Subcutaneous adipose tissue (tissue), 4 donors: ENCODE results near the gene CEACAM5. TPM values are rescaled to one million over a fixed set of nuclear protein-coding genes. Genes with fewer than 3 reads are reported as not detected.

ENCODE experiments used
- total RNA-seq, 4 donors: library from RNA; depleted of rRNA; stranded (reverse); fragments of >200 nt; gene quantifications; one replicate each; pipeline ENCODE4 v1.1.0, GENCODE V29; 2016
- TF ChIP-seq, protein P1 (sequence below): fragments of 450-650 bp; IDR thresholded peaks from one replicate; pipeline ENCODE4 v1.5.1; 2016; ENCODE audit warnings: low read depth, mild to moderate bottlenecking, control low read depth, antibody characterized with exemption, moderate library complexity

CEACAM5 gene
- total RNA-seq, 4 donors from 2014 or later: 0.17 to 1.6 TPM; not detected in 2

DNA sequence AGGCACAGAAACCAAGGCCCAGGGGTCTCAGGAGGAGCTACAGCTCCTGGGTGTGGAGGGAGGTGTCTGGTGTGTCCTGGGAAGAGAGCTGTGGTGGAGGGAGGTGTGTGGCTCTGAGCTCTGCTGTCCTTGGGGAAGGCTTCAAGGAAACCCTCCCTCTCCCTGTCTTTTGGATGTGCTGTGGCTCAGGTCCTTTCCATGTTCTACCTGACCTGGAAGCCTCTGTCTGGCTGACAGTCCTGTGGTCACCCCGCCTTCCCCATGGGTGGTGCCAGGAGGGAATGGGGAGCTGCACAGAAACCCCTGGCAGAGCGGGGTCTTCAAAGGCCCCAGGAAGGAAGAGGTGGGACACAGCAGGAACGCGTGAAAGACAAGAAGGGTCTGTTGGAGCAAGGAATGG, 19.7 kb upstream of the CEACAM5 start:
- TF ChIP-seq, protein P1, sequence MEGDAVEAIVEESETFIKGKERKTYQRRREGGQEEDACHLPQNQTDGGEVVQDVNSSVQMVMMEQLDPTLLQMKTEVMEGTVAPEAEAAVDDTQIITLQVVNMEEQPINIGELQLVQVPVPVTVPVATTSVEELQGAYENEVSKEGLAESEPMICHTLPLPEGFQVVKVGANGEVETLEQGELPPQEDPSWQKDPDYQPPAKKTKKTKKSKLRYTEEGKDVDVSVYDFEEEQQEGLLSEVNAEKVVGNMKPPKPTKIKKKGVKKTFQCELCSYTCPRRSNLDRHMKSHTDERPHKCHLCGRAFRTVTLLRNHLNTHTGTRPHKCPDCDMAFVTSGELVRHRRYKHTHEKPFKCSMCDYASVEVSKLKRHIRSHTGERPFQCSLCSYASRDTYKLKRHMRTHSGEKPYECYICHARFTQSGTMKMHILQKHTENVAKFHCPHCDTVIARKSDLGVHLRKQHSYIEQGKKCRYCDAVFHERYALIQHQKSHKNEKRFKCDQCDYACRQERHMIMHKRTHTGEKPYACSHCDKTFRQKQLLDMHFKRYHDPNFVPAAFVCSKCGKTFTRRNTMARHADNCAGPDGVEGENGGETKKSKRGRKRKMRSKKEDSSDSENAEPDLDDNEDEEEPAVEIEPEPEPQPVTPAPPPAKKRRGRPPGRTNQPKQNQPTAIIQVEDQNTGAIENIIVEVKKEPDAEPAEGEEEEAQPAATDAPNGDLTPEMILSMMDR: no peak

DNA sequence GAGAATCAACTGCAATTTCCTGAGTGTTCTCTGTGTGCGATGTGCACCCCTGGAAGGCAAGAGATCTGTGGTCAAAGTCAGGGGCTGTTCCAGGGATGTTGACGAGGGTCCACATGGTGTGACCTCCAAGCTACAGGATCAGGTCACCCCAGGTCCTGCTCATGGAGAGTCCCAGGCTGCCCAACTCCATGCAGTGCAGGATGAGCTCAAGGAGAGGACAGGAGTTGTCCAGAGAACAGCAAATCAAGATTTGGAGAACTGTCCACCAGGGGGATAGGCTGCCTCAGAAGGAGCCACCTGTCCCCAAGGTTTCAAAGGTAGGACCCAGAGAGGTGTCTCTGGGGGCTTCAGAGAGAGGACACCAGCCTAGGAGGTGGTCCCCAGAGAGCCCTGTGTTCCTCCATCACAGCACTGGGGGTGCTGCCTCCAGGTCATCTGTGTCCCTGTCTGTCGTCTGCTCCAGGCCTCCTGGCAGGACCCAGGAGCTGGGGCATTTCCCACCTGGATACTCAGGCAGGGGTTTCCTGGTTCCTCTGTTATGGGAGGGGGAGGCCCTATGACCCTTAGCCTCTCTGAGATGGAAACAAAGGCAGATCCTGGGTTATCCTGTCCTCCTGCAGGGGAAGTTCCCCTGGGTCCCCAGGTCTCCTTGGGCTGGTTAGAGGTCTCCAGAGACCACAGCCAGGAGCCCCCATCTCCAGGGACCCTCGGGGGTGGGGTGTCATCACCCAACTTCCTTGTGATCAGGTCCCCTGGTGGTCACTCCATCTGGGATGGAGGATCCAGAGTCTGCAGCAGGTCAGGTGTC, 18.2 kb upstream of the CEACAM5 start:
- TF ChIP-seq, protein P1: no peak

DNA sequence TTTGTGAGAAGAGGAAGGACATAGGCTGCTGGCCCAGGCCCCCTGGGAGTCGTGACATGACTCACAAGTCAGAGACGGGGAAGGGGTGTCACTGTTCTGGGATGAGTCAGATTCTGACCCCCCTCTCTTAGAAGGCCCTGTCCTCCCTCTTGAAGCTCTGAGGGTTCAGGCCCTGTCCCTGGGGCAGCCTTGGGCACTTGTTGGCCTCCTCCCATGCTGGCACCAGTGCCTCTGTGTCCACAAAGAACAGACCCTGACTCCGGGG, 17.7 kb upstream of the CEACAM5 start:
- TF ChIP-seq, protein P1: no peak

DNA sequence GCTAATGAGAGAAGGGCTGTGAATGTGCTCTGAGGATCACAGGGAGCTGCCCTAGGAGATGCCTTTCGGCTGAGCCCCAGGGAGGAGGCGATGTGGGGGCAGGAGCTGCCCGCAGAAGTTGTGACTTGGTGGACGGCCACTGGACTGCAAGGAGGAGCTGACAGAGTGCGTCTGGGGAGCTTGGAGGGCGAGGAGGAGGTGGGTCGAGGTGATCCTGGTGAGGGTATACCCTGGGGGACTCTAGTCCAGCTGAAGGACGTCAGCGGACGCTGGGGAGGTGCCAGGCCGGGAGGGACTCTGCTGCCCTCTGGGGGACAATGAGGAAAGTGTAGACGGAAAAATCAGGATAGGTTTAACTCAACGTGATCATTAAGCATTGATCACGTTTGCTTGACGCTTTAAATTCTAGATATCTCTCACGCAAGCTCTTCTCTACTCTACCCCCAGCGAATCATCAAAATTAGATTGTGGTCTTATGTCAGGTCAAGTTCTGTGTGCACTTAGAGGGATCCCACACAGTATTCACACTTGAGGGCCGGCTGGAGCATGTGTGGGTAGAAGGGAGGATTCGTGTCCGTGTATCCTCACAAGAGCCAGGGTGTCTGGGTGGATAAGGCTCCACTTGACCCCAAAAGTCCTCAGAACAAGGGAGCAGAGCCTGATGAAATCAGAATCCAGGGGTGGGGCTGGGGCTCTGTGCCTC, 17.0 kb upstream of the CEACAM5 start:
- TF ChIP-seq, protein P1: no peak

DNA sequence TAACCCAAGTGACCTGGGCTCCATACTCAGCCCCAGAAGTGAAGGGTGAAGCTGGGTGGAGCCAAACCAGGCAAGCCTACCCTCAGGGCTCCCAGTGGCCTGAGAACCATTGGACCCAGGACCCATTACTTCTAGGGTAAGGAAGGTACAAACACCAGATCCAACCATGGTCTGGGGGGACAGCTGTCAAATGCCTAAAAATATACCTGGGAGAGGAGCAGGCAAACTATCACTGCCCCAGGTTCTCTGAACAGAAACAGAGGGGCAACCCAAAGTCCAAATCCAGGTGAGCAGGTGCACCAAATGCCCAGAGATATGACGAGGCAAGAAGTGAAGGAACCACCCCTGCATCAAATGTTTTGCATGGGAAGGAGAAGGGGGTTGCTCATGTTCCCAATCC, 14.2 kb upstream of the CEACAM5 start:
- TF ChIP-seq, protein P1: no peak

DNA sequence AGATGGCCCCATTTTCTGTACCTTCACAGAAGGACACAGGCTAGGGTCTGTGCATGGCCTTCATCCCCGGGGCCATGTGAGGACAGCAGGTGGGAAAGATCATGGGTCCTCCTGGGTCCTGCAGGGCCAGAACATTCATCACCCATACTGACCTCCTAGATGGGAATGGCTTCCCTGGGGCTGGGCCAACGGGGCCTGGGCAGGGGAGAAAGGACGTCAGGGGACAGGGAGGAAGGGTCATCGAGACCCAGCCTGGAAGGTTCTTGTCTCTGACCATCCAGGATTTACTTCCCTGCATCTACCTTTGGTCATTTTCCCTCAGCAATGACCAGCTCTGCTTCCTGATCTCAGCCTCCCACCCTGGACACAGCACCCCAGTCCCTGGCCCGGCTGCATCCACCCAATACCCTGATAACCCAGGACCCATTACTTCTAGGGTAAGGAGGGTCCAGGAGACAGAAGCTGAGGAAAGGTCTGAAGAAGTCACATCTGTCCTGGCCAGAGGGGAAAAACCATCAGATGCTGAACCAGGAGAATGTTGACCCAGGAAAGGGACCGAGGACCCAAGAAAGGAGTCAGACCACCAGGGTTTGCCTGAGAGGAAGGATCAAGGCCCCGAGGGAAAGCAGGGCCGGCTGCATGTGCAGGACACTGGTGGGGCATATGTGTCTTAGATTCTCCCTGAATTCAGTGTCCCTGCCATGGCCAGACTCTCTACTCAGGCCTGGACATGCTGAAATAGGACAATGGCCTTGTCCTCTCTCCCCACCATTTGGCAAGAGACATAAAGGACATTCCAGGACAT, 13.4 kb upstream of the CEACAM5 start:
- TF ChIP-seq, protein P1: no peak

DNA sequence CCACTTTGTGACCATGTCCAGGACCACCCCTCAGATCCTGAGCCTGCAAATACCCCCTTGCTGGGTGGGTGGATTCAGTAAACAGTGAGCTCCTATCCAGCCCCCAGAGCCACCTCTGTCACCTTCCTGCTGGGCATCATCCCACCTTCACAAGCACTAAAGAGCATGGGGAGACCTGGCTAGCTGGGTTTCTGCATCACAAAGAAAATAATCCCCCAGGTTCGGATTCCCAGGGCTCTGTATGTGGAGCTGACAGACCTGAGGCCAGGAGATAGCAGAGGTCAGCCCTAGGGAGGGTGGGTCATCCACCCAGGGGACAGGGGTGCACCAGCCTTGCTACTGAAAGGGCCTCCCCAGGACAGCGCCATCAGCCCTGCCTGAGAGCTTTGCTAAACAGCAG, 12.7 kb upstream of the CEACAM5 start:
- TF ChIP-seq, protein P1: no peak
